ENCODE data around the gene DNAH14. TPM values are rescaled to one million over a fixed set of nuclear protein-coding genes. Genes with fewer than 3 reads are reported as not detected.

Gene DNAH14
- total and polyA plus RNA-seq, 10 of the 15 experiments (the other 5 are each of a cell fraction or from before 2014, with no cell fraction given): 2.0 to 7.9 (median 4.8) TPM

DNA sequence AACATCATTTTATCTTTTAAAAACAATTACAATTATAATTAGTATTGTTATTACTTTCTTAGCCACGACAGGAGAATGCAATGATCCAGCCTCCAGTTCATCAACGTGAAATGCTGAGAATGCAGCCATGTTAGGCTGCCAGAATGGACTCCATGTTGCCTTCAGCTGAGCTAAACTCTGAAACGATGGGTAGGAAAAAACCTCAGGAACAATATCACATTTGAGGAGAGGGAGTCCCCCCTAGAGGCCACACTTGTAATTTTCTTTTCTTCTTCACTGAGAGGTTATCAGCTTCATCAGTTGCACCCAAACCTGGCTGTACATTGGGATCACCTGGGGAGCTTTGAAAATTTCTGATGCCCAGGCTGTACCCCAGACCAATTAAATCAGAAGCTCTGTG is 34.6 kb upstream of the DNAH14 start (continued):
- peak; percentile 26 for TF ChIP-seq RAD21 (IDR thresholded peaks at IDR 0.05; ENCODE audit: insufficient read depth, low read depth, low read length)
- TF ChIP-seq, protein P1, sequence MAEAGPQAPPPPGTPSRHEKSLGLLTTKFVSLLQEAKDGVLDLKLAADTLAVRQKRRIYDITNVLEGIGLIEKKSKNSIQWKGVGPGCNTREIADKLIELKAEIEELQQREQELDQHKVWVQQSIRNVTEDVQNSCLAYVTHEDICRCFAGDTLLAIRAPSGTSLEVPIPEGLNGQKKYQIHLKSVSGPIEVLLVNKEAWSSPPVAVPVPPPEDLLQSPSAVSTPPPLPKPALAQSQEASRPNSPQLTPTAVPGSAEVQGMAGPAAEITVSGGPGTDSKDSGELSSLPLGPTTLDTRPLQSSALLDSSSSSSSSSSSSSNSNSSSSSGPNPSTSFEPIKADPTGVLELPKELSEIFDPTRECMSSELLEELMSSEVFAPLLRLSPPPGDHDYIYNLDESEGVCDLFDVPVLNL (IDR thresholded peaks at IDR 0.05; ENCODE audit: low read depth, low read length): no peak
- TF ChIP-seq CREM (IDR thresholded peaks at IDR 0.05; ENCODE audit: low read depth): no peak
- no peak for TF ChIP-seq FOS (IDR thresholded peaks at IDR 0.05; ENCODE audit: borderline replicate concordance, extremely low read depth, insufficient read length)
- no peak for TF ChIP-seq STAT3 (IDR thresholded peaks at IDR 0.05; ENCODE audit: low read depth, low read length)
- TF ChIP-seq, protein P2, sequence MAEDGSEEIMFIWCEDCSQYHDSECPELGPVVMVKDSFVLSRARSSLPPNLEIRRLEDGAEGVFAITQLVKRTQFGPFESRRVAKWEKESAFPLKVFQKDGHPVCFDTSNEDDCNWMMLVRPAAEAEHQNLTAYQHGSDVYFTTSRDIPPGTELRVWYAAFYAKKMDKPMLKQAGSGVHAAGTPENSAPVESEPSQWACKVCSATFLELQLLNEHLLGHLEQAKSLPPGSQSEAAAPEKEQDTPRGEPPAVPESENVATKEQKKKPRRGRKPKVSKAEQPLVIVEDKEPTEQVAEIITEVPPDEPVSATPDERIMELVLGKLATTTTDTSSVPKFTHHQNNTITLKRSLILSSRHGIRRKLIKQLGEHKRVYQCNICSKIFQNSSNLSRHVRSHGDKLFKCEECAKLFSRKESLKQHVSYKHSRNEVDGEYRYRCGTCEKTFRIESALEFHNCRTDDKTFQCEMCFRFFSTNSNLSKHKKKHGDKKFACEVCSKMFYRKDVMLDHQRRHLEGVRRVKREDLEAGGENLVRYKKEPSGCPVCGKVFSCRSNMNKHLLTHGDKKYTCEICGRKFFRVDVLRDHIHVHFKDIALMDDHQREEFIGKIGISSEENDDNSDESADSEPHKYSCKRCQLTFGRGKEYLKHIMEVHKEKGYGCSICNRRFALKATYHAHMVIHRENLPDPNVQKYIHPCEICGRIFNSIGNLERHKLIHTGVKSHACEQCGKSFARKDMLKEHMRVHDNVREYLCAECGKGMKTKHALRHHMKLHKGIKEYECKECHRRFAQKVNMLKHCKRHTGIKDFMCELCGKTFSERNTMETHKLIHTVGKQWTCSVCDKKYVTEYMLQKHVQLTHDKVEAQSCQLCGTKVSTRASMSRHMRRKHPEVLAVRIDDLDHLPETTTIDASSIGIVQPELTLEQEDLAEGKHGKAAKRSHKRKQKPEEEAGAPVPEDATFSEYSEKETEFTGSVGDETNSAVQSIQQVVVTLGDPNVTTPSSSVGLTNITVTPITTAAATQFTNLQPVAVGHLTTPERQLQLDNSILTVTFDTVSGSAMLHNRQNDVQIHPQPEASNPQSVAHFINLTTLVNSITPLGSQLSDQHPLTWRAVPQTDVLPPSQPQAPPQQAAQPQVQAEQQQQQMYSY (CRISPR knock-in tag; IDR thresholded peaks at IDR 0.05): no peak

DNA sequence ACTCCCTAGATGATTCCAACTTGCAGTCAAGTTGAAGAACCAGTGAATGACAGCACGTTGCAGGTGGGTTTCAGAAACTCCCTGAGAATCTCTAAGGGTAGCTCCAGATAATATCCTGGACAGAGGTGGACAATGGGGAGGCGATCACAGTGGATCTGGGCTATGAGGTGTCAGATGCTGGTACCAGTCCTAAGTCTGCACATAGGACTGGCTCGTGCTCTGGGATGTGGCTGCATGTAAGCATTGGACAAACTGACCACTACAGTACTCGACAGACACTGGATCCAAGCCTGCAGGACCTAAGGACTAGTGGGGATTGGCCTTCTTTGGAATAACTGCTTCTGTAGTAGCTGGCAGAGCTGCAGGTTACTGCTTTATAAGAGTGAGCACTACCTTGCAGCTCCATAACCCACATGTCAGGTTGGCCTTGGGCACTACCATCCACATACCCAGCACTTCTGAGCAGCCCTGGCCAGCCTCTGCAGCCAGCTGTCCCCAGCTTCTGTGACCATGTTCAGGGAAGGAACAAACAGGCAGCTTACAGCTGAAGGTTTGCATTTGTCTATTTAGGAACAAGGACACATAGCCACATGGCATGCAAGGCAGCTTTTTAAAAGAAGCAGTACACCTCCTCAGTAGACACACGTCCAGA is 33.2 kb upstream of the DNAH14 start:
- Histone ChIP-seq H4K20me1 (ENCODE audit: control insufficient read depth, insufficient read depth) (no peaks in the 10 kb centered on the region), H2AFZ (ENCODE audit: control insufficient read depth, low read depth, low read length) (no peak overlapping the region), H3K27ac (ENCODE audit: control insufficient read depth, insufficient read depth) (no peak overlapping the region), H3K9me3 (replicated peaks; ENCODE audit: control insufficient read depth, insufficient read depth, low read length) (no peaks in the 10 kb centered on the region; the same call in 2 of the 3 replicates), H3K4me1 (ENCODE audit: control insufficient read depth, insufficient read depth, low read length) (no peaks in the 10 kb centered on the region), H3K36me3 (ENCODE audit: control insufficient read depth in 2 of 2, insufficient read depth in 2 of 2, low read length in 1 of 2) (no peaks in the 10 kb centered on the region), H3K79me2 (ENCODE audit: control insufficient read depth, insufficient read depth, low read length) (no peaks in the 10 kb centered on the region), H3K4me3 (no peak overlapping the region), H3K4me2 (ENCODE audit: control insufficient read depth, insufficient read depth) (no peak overlapping the region), H3K9ac (ENCODE audit: control insufficient read depth, insufficient read depth, low read length) (no peak overlapping the region), H3K27me3 (replicated peaks in 1 of 2; ENCODE audit: control insufficient read depth in 2 of 2, insufficient read depth in 2 of 2, low read length in 1 of 2) (no peaks in the 10 kb centered on the region; a peak in 1 of 4 replicates)
- in situ Hi-C loops (cut with MboI) (no loop called here), intact Hi-C loops (cut with micrococcal nuclease; ENCODE audit: unreplicated experiment) (no loop called here)
- ChIA-PET POLR2A (no interaction called here), CTCF (interaction anchor here (0.6 to 6.1 kb wide), 10 partner anchors 8 to 611 kb away, joined by 3 to 63 read pairs (median 4); no protein-coding TSS in a partner anchor), RAD21 (ENCODE audit: unreplicated experiment) (interaction anchor here (0.6 to 2.5 kb wide), 7 partner anchors 10 to 162 kb away, joined by 3 to 31 read pairs (median 4); no protein-coding TSS in a partner anchor), SMC1A (ENCODE audit: uncharacterized antibody, unreplicated experiment) (interaction anchor here (1.3 to 4.5 kb wide), 6 partner anchors 11 to 383 kb away, joined by 3 to 46 read pairs (median 12); no protein-coding TSS in a partner anchor)
- no TSS peak for BruUV-seq (replicated peaks)
- DNase-seq (ENCODE audit: low read depth, low spot score) (no peak), FAIRE-seq (no peak), ATAC-seq (no peak)
- WGBS (ENCODE audit: insufficient coverage, insufficient replicate concordance, low lambda C conversion rate, missing lambda C conversion rate): 10% methylated on average over 5 of the region's 5 CpGs
- TF ChIP-seq RBBP5 (conservative IDR thresholded peaks at IDR 0.05): no peak
- TF ChIP-seq MTA2 (IDR thresholded peaks at IDR 0.05; ENCODE audit: low read depth): no peak
- TF ChIP-seq, protein P3, sequence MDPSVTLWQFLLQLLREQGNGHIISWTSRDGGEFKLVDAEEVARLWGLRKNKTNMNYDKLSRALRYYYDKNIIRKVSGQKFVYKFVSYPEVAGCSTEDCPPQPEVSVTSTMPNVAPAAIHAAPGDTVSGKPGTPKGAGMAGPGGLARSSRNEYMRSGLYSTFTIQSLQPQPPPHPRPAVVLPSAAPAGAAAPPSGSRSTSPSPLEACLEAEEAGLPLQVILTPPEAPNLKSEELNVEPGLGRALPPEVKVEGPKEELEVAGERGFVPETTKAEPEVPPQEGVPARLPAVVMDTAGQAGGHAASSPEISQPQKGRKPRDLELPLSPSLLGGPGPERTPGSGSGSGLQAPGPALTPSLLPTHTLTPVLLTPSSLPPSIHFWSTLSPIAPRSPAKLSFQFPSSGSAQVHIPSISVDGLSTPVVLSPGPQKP (IDR thresholded peaks at IDR 0.05; ENCODE audit: low read depth, low read length): no peak
- no peak for TF ChIP-seq SIX5 (IDR thresholded peaks at IDR 0.05; ENCODE audit: low read depth, low read length, severe bottlenecking)
- no peak for TF ChIP-seq SRF (IDR thresholded peaks at IDR 0.05; ENCODE audit: low read depth in 2 of 2, low read length in 2 of 2)
- no peak for TF ChIP-seq POU2F2 (IDR thresholded peaks at IDR 0.05; ENCODE audit: borderline replicate concordance, low read depth, low read length)
- no peak for TF ChIP-seq SREBF2 (IDR thresholded peaks at IDR 0.05; ENCODE audit: low read length)
- no peak for TF ChIP-seq CHD1 (IDR thresholded peaks at IDR 0.05; ENCODE audit: low read depth, low read length)
- TF ChIP-seq TCF3 (IDR thresholded peaks at IDR 0.05; ENCODE audit: borderline replicate concordance, insufficient read depth, low read depth, low read length): no peak
- no peak for TF ChIP-seq MYC (IDR thresholded peaks at IDR 0.05; ENCODE audit: insufficient read depth, insufficient read length, insufficient replicate concordance, low read length, severe bottlenecking)
- no peak for TF ChIP-seq SMC3 (IDR thresholded peaks at IDR 0.05; ENCODE audit: borderline replicate concordance, low read length)
- TF ChIP-seq KDM1A (IDR thresholded peaks at IDR 0.05; ENCODE audit: borderline replicate concordance): no peak

All from GM12878 (cell line).